DMS114 treated with DMSO at 0.1 percent for 48 hours (cell line): ENCODE results near the gene KRT36.
A peak's percentile ranks its signal among the peaks of the same experiment; 100 is the strongest.

Experiments used
- DNase-seq: peaks from one replicate; lab custom pipeline; 2025; ENCODE audit not compliant: unreplicated experiment; lab: John Stamatoyannopoulos, UW

Gene KRT36

GRCh38 chr17:41504246-41504977 lies 14.7 kb upstream of the KRT36 start:
- no peak for DNase-seq

DNA sequence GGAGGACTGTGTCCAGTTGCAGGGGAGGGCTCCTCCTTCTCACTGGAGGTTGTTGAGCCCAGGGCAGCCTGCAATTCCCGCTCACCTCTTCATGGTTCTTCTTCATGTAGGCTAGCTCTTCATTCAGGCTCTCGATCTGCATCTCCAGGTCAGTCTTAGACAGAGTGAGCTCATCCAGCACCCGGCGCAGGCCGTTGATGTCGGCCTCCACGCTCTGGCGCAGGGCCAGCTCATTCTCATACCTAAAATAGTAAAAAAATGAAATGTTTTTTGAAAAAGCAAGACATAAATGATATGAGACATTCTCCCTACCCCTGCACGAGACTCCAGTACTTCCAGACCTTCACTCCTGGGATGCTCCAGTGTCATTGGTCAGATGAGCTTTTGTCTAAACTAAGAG lies 13.5 kb upstream of the KRT36 start:
- DNase-seq = no peak

GRCh38 chr17:41500131-41500911 lies 10.6 kb upstream of the KRT36 start:
- DNase-seq = no peak

GRCh38 chr17:41499714-41500113 lies 10.0 kb upstream of the KRT36 start:
- DNase-seq = no peak

DNA sequence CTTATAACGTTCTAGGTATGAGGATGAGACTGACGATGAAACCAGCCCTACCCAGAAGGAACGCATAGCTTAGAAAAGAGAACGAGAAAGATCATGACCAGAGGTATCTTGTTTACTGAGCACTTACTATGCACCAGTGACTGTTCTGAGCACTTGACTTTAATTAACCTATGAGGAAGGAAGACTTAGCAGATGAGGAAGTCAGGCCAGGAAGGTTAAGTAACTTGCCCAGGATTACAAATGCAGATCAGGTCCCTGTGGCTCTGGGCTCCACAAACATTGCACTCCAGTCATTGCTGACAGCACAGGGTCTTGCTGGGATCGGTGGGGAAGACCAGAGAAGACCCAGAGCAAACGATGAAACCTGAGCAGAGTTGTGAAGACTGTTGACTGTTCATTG lies 8.6 kb upstream of the KRT36 start:
- no peak for DNase-seq

DNA sequence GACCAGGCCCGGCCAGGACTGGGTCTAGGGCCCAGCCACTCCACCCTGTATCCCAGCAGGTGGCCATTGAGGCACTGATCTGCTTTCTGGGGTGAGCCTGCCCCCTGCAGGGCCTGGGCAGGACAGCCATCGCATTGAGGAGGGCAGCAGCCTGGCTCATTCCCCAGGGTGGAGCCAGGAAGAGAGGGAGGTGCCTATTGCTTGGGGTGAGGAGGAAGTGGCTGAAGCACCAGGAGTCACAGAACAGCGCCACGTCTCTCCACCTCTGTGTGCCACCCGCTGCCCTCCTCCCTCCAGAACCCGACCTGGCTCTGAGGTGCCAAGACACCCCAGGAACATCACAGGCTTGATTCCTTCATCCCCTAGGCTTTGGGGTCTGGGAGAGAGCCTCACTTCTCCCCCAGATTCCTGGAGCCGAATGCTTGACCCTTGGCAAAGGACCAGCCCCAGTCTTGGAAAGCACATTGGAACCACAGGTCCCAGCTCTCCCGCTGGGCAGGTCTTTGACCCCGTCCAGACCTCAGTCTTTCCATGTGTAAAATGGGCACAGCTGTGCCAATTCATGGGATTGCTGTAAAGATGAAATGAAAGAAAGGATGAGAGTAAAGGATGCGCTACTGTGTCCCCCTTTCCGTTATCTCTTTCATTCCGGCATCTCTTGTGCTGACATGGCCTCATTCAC lies 7.2 kb upstream of the KRT36 start:
- peak; percentile 16 for DNase-seq

- no peak for DNase-seq
Observed at GRCh38 chr17:41494524-41494923, 4.8 kb upstream of the KRT36 start.

- no peak for DNase-seq
Observed at GRCh38 chr17:41492771-41493170, 3.1 kb upstream of the KRT36 start.

DNA sequence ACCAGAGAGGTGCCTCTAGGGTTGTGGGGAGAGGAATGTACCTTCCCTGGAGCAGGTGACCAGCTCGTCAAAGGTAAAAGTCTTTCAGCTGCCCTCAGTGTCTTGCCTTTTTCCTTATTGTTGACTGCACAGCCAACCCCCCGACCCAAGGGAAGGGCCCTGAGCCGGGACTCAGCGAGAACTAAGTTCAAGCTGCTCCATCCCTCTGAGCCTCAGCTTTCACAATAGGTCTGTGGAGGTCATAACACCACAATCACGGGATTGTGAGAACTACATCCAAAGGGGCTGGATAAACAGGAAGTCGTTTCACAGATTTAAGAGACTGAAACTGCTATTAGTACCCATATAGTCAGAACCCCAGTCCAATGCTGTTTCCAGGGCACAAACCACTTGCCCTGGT lies 2.6 kb upstream of the KRT36 start:
- no peak for DNase-seq

- DNase-seq = no peak
Observed at GRCh38 chr17:41491476-41491875, 1.8 kb upstream of the KRT36 start.

- no peak for DNase-seq
Observed at GRCh38 chr17:41490000-41490990, 585 bp upstream of the KRT36 start.

DNA sequence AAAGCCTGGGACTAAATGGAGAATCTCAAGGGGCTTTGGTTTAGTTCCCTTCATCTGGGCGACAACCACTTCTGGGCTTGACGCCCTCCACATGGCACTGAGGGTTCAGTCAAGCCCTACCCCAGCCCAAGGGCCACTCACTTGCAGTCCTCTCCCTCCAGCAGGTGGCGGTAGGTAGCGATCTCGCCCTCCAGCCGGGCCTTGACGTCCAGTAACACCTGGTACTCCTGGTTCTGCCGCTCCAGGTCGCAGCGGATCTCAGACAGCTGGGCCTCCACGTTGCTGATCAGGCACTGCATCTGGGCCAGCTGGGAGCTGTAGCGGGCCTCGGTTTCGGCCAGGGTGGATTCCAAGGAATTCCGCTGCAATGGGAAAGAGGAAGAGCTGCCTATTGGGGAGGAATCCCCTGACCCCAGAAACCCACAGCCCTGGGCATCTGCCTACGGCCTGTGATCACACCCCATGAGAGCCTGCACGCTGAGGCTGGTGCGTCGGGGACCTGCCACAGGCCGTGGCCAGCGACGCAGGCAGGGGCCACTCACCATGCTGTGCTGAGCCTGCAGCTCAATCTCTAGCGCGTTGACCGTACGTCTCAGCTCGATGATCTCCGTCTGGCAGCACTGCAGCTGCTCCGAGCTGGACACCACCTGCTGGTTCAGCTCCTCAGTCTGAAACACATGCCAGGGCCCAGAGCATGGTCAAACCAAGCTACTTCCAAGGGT lies 2.7 kb downstream of the KRT36 start:
- no peak for DNase-seq

GRCh38 chr17:41486316-41486715 lies 3.4 kb downstream of the KRT36 start:
- no peak for DNase-seq

GRCh38 chr17:41484920-41485904 lies 4.5 kb downstream of the KRT36 start:
- no peak for DNase-seq

DNA sequence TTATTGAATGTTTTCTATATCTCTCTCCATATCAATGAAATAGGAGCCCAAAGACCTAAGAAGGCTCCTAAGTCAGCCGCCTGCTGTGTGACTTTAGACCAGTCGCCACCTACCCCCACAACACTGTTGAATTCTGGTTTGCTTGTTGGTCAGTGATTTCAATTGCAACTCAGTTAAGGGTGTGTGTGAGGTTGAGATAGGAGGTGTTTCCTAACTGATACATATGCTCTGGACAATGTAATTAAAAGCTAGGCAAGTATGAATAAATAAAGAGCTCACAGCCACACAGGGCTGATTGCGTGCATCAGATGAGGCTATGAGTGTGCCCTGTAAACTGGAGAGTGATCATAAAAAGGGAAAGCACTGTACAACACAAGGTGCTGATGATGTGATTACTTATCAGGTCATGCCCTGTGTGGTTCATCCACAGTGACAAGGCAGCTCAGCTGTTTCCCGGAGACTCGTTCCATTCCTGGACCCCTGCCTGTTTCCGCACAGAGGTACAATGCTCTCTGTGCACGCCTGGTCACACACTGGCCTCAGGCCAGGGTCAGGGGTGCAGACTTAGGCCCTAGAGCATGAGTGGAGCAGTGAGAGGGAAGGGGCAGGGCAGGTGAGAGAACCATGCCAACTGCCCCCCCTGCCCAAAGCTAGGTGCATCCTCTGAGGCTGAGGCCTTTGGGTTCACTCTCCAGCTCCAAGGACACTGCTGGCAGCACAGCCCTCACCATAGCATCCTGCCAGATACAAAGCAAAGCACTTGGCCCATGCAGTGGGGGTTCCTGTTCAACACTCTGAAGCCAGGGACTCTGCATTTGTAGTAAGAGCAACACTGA lies 5.5 kb downstream of the KRT36 start:
- no peak for DNase-seq

GRCh38 chr17:41483531-41483930 lies 6.2 kb downstream of the KRT36 start:
- no peak for DNase-seq

GRCh38 chr17:41481036-41481435 lies 8.7 kb downstream of the KRT36 start, which contains the start of gene KRT35:
TSS of gene KRT35 (minus strand) at chr17:41481151. CDS start at chr17:41481097, 54 bp downstream.
- DNase-seq = no peak

- DNase-seq = no peak
Observed at GRCh38 chr17:41480581-41480980, 9.1 kb downstream of the KRT36 start.
